ENCODE measurements around the gene GMDS.

GMDS gene

GRCh38 chr6:2110504-2110903, 134.9 kb downstream of the GMDS start:
- H3K4me2 ChIP-seq (ENCODE audit: low read length, poor library complexity, severe bottlenecking): peak overlapping the region; percentile 25
- no peak overlapping the region for H3K4ac ChIP-seq (ENCODE audit: low read depth in 1 of 2, low read length in 2 of 2)
- no peak overlapping the region for H3K27ac ChIP-seq (ENCODE audit: low read length, poor library complexity, severe bottlenecking)
- no peak overlapping the region for H2BK120ac ChIP-seq (ENCODE audit: low read depth, low read length)
- WGBS: 83% methylated on average over 3 of the region's 4 CpGs
- H4K91ac ChIP-seq (ENCODE audit: low read length): no peak overlapping the region
- no peak overlapping the region for H4K8ac ChIP-seq (ENCODE audit: low read length)
- peak overlapping the region in 1 of 2 experiments; percentile 56 for H3K4me3 ChIP-seq (ENCODE audit: insufficient read depth in 1 of 2, low read depth in 1 of 2, low read length in 2 of 2)
- H3K9ac ChIP-seq (ENCODE audit: low read length): peak overlapping the region; percentile 73
- H2AFZ ChIP-seq (ENCODE audit: low read depth, low read length): no peak overlapping the region
- no peaks in the 10 kb centered on the region for H3K9me3 ChIP-seq (ENCODE audit: control insufficient read depth, low read length)
- peaks cover 11% of the 10 kb centered on the region for H3K79me1 ChIP-seq (replicated peaks; ENCODE audit: low read length, poor library complexity, severe bottlenecking)
- H2BK5ac ChIP-seq (ENCODE audit: low read depth, low read length, poor library complexity, severe bottlenecking): no peak overlapping the region
- H3K4me1 ChIP-seq (ENCODE audit: control insufficient read depth, insufficient read depth, low read depth, low read length): peaks cover 1% of the 10 kb centered on the region
- H2BK12ac ChIP-seq (ENCODE audit: low read length in 2 of 2): no peak overlapping the region
- H3K18ac ChIP-seq (ENCODE audit: low read depth in 1 of 2, low read length in 2 of 2): no peak overlapping the region
- peak; percentile 4 for DNase-seq
- no peak overlapping the region for H2AK5ac ChIP-seq (ENCODE audit: low read length, severe bottlenecking)
- no peak overlapping the region for H2BK15ac ChIP-seq (ENCODE audit: low read depth, poor library complexity, severe bottlenecking)
- no peaks in the 10 kb centered on the region for H3K27me3 ChIP-seq (ENCODE audit: control insufficient read depth in 1 of 2, insufficient read depth in 1 of 2, low read length in 2 of 2)
- peaks cover 0 to 4% of the 10 kb centered on the region in 2 experiments for H3K36me3 ChIP-seq (ENCODE audit: control insufficient read depth in 1 of 2, insufficient read depth in 2 of 2, low read depth in 1 of 2, low read length in 2 of 2)
- no peak overlapping the region for H3K23ac ChIP-seq (ENCODE audit: low read length in 2 of 2)
- no peak overlapping the region for H3K14ac ChIP-seq (ENCODE audit: low read length in 2 of 2)

- no peak overlapping the region for H2AFZ ChIP-seq (ENCODE audit: low read depth, low read length)
- no peak overlapping the region for H3K4me2 ChIP-seq (ENCODE audit: low read length, poor library complexity, severe bottlenecking)
- WGBS: 87% methylated on average over 5 of the region's 5 CpGs
- no peak overlapping the region for H2BK12ac ChIP-seq (ENCODE audit: low read length in 2 of 2)
- no peak overlapping the region for H3K27ac ChIP-seq (ENCODE audit: low read length, poor library complexity, severe bottlenecking)
- H3K4ac ChIP-seq (ENCODE audit: low read depth in 1 of 2, low read length in 2 of 2): no peak overlapping the region
- no peak overlapping the region for H2AK5ac ChIP-seq (ENCODE audit: low read length, severe bottlenecking)
- no peak overlapping the region for H4K8ac ChIP-seq (ENCODE audit: low read length)
- peaks cover 0 to 4% of the 10 kb centered on the region in 2 experiments for H3K36me3 ChIP-seq (ENCODE audit: control insufficient read depth in 1 of 2, insufficient read depth in 2 of 2, low read depth in 1 of 2, low read length in 2 of 2)
- DNase-seq: no peak
- H3K18ac ChIP-seq (ENCODE audit: low read depth in 1 of 2, low read length in 2 of 2): no peak overlapping the region
- H3K9me3 ChIP-seq (ENCODE audit: control insufficient read depth, low read length): no peaks in the 10 kb centered on the region
- no peaks in the 10 kb centered on the region for H3K27me3 ChIP-seq (ENCODE audit: control insufficient read depth in 1 of 2, insufficient read depth in 1 of 2, low read length in 2 of 2)
- no peak overlapping the region for H2BK15ac ChIP-seq (ENCODE audit: low read depth, poor library complexity, severe bottlenecking)
- peaks cover 1% of the 10 kb centered on the region for H3K4me1 ChIP-seq (ENCODE audit: control insufficient read depth, insufficient read depth, low read depth, low read length)
- H3K4me3 ChIP-seq (ENCODE audit: insufficient read depth in 1 of 2, low read depth in 1 of 2, low read length in 2 of 2): no peak overlapping the region
- H2BK5ac ChIP-seq (ENCODE audit: low read depth, low read length, poor library complexity, severe bottlenecking): no peak overlapping the region
- peaks cover 11% of the 10 kb centered on the region for H3K79me1 ChIP-seq (replicated peaks; ENCODE audit: low read length, poor library complexity, severe bottlenecking)
- no peak overlapping the region for H3K9ac ChIP-seq (ENCODE audit: low read length)
- H4K91ac ChIP-seq (ENCODE audit: low read length): no peak overlapping the region
- no peak overlapping the region for H3K23ac ChIP-seq (ENCODE audit: low read length in 2 of 2)
- no peak overlapping the region for H3K14ac ChIP-seq (ENCODE audit: low read length in 2 of 2)
- H2BK120ac ChIP-seq (ENCODE audit: low read depth, low read length): no peak overlapping the region
Measured at GRCh38 chr6:2109796-2110195, 135.6 kb downstream of the GMDS start.

DNA sequence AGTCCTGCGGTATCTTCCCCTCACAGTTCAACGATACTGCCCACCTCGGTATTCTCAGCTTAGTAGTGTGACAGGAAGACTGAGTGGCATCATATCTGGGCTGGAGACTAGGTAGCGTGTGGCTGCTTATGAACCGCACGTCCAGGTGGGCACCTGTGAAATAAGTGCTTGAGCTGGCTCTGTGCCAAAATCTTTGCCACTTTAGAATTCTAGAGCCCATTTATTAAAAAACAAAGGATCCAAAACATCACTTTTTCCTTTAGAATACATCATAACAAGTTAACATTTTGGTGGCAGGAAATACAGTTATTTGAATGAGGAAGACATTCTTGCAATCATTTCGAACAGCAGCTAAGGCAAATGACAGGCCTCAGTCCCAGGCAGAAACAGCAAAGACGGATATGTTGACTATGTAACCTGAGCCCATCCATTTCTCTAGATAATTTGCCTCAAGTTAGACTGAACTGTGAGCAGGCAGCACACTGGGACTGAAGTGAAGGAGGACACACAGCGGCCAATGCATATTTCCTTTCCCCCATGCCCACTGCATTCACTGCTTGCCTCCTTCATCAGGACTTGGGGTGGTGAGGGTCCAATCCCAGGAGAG, 136.6 kb downstream of the GMDS start:
- Histone ChIP-seq H2AFZ (ENCODE audit: low read depth, low read length) (no peak overlapping the region), H3K4me1 (ENCODE audit: control insufficient read depth, insufficient read depth, low read depth, low read length) (peaks cover 3% of the 10 kb centered on the region), H3K14ac (ENCODE audit: low read length in 2 of 2) (no peak overlapping the region), H2BK12ac (ENCODE audit: low read length in 2 of 2) (no peak overlapping the region), H2BK120ac (ENCODE audit: low read depth, low read length) (no peak overlapping the region), H3K4me2 (ENCODE audit: low read length, poor library complexity, severe bottlenecking) (no peak overlapping the region), H4K8ac (ENCODE audit: low read length) (no peak overlapping the region), H3K18ac (ENCODE audit: low read depth in 1 of 2, low read length in 2 of 2) (no peak overlapping the region), H3K4me3 (ENCODE audit: insufficient read depth in 1 of 2, low read depth in 1 of 2, low read length in 2 of 2) (no peak overlapping the region), H3K4ac (ENCODE audit: low read depth in 1 of 2, low read length in 2 of 2) (no peak overlapping the region), H3K23ac (ENCODE audit: low read length in 2 of 2) (no peak overlapping the region), H2BK15ac (ENCODE audit: low read depth, poor library complexity, severe bottlenecking) (no peak overlapping the region), H3K36me3 (ENCODE audit: control insufficient read depth in 1 of 2, insufficient read depth in 2 of 2, low read depth in 1 of 2, low read length in 2 of 2) (peaks cover 0 to 4% of the 10 kb centered on the region in 2 experiments), H3K79me1 (replicated peaks; ENCODE audit: low read length, poor library complexity, severe bottlenecking) (peaks cover 11% of the 10 kb centered on the region), H4K91ac (ENCODE audit: low read length) (no peak overlapping the region), H3K27ac (ENCODE audit: low read length, poor library complexity, severe bottlenecking) (no peak overlapping the region), H3K9me3 (ENCODE audit: control insufficient read depth, low read length) (no peaks in the 10 kb centered on the region), H3K27me3 (ENCODE audit: control insufficient read depth in 1 of 2, insufficient read depth in 1 of 2, low read length in 2 of 2) (no peaks in the 10 kb centered on the region), H3K9ac (ENCODE audit: low read length) (no peak overlapping the region), H2AK5ac (ENCODE audit: low read length, severe bottlenecking) (no peak overlapping the region), H2BK5ac (ENCODE audit: low read depth, low read length, poor library complexity, severe bottlenecking) (no peak overlapping the region)
- WGBS: 96% methylated on average over 8 of the region's 9 CpGs
- DNase-seq: no peak

GRCh38 chr6:2104524-2104880, 140.9 kb downstream of the GMDS start:
- no peak overlapping the region for H3K23ac ChIP-seq (ENCODE audit: low read length in 2 of 2)

More at GRCh38 chr6:2104524-2104880, 140.9 kb downstream of the GMDS start:
- no peak overlapping the region for H2BK120ac ChIP-seq (ENCODE audit: low read depth, low read length)
- no peak overlapping the region for H3K18ac ChIP-seq (ENCODE audit: low read depth in 1 of 2, low read length in 2 of 2)
- peaks cover 0 to 2% of the 10 kb centered on the region in 2 experiments for H3K36me3 ChIP-seq (ENCODE audit: control insufficient read depth in 1 of 2, insufficient read depth in 2 of 2, low read depth in 1 of 2, low read length in 2 of 2)
- no peak overlapping the region for H2AFZ ChIP-seq (ENCODE audit: low read depth, low read length)
- H3K4me2 ChIP-seq (ENCODE audit: low read length, poor library complexity, severe bottlenecking): no peak overlapping the region
- H3K4ac ChIP-seq (ENCODE audit: low read depth in 1 of 2, low read length in 2 of 2): no peak overlapping the region
- H2BK5ac ChIP-seq (ENCODE audit: low read depth, low read length, poor library complexity, severe bottlenecking): no peak overlapping the region
- H2AK5ac ChIP-seq (ENCODE audit: low read length, severe bottlenecking): no peak overlapping the region
- H3K27ac ChIP-seq (ENCODE audit: low read length, poor library complexity, severe bottlenecking): no peak overlapping the region
- H3K4me1 ChIP-seq (ENCODE audit: control insufficient read depth, insufficient read depth, low read depth, low read length): peaks cover 2% of the 10 kb centered on the region
- no peak overlapping the region for H3K9ac ChIP-seq (ENCODE audit: low read length)
- H3K27me3 ChIP-seq (ENCODE audit: control insufficient read depth in 1 of 2, insufficient read depth in 1 of 2, low read length in 2 of 2): no peaks in the 10 kb centered on the region
- H4K91ac ChIP-seq (ENCODE audit: low read length): no peak overlapping the region
- no peak for DNase-seq
- H3K4me3 ChIP-seq (ENCODE audit: insufficient read depth in 1 of 2, low read depth in 1 of 2, low read length in 2 of 2): no peak overlapping the region
- H4K8ac ChIP-seq (ENCODE audit: low read length): no peak overlapping the region
- H3K14ac ChIP-seq (ENCODE audit: low read length in 2 of 2): no peak overlapping the region
- no peaks in the 10 kb centered on the region for H3K9me3 ChIP-seq (ENCODE audit: control insufficient read depth, low read length)
- WGBS: no CpG with 5 or more reads among the region's 1 CpG
- H2BK12ac ChIP-seq (ENCODE audit: low read length in 2 of 2): no peak overlapping the region
- no peak overlapping the region for H2BK15ac ChIP-seq (ENCODE audit: low read depth, poor library complexity, severe bottlenecking)
- peaks cover 4% of the 10 kb centered on the region for H3K79me1 ChIP-seq (replicated peaks; ENCODE audit: low read length, poor library complexity, severe bottlenecking)

All from mesenchymal stem cell (in vitro differentiated cells and primary cell).